RCC 7860 (cell line): Measurements from ENCODE around the gene APOBEC3H.
A peak's percentile ranks its signal among the peaks of the same experiment; 100 is the strongest.

Experiments used
- DNase-seq: peaks from one replicate; pipeline ENCODE4 v3.0.0-alpha.2; 2015; ENCODE audit warnings: low spot score
- FAIRE-seq: peaks from 2 replicates; lab custom pipeline; 2012; peaks lifted over from hg19 to GRCh38; lab: Jason Lieb, UNC

Gene APOBEC3H

DNA sequence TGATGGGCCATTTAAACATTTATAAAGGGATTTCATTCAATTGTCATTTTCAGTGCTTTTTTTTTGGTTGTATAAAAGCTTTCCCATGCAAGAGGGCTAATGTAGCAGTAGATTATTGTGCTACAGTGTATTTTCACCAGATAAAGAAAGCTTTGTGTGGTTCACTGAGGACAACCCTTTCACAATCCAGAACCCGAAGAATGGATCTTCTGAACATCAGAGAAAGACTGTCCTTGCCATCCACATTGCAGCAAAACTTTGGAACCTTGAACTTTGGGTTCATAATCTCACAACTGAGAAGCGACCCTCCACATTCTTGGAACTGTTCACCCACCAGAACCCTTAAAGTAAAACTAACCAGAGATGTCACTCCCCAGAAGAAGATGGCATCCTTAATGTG, 9.3 kb downstream of the APOBEC3H start:
- no peak for DNase-seq
- FAIRE-seq = no peak

DNA sequence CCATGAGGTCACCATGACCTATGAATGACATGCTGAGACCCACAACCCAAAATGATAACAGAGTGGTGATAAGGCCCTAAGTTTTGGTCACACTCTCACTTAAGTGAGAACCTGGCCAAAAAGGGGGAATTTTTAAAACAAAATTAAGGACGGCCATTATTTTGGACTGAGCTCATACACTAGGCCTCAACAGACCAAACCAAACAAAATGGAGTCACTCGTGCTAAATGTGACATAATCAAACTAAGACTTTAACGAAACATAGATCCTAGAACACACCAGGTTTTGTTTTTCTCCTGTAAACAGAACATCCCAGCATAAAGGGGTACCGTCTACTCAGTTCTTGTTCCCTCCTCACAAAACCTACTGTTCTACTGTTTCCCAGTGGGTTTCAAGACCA, 11.4 kb downstream of the APOBEC3H start:
- DNase-seq (no peak), FAIRE-seq (no peak)

DNA sequence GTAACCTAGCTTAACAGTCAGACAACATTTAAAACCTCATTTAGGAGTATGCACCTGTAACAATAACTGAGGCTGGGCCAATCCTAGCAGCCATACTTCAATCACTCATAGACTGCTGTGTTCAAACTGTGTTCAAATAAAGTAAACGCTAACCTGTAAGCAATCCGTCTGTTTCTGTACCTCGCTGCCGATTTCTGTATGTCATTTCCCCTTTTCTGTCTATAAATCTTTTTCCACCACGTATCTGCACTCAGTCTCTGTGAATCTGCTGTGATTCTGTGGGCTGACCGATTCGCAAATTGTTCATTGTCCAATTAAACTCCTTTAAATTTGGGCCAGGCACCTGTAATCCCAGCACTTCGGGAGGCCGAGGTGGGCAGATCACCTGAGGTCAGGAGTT, 12.3 kb downstream of the APOBEC3H start:
- FAIRE-seq = no peak

DNA sequence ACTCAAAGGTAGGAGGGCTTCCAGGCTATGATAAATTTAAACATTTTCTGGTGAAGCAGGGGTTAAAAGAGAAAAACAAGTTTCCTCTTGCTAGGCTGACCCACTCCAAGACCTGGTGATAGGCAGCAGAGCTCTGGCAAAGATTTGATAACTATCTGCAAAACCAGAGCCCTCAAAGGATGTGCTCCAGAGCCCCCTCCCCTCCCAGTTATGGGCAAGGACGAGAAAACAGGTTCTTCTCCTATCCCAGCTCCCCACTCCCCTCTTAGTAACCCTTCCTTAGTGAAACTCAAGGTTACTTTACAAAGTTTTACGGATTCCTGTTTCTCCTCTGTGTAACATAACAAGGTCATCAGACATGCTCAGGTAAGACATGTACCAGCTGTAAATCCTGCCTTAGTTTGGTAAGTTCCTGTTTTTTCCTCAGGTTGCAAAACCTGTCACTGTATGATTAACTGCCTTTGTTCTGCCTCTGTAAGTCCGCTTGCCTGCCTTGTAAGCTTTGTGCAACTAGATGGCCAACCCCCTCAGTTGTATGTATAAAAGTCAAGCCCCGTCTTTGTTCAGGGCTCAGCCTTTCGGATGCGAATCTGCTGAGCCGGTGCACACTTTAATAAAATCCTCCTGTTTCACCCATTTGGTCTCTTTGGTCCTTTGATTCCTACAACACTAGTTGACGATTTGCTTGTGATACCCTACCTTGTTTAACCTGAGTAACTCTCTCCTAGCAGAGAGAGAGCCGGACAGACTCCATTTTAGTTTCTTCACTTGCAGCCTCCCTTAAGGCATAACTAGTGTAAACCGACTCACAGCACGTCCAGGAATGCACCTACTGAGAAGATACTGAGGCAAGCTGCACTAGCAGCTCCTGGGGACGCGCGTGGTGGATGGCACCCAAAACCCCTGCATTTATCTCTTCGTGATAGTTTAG, 13.9 kb downstream of the APOBEC3H start:
- DNase-seq (no peak), FAIRE-seq (no peak)

More for the DNA sequence above, 12.3 kb downstream of the APOBEC3H start:
- DNase-seq = no peak

DNA sequence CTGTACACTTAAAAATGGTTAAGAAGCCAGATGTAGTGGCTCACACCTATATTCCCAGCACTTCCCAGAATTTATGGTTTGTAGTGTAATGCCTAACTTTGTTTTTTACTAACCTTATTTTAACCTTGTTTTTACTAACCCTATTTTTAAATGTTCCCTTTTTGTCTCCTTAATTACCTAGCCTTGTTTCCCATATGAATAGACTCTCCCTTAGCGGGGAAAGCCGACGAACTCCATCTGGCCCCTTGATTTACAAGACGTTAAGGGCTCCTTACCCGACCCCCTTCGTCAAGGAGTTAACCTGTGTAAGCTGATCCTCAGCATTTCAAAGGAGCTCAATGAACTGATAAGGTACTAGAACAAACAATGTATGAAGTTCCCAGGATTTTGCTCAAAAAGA, 17.1 kb downstream of the APOBEC3H start:
- FAIRE-seq = no peak
- DNase-seq = no peak

DNA sequence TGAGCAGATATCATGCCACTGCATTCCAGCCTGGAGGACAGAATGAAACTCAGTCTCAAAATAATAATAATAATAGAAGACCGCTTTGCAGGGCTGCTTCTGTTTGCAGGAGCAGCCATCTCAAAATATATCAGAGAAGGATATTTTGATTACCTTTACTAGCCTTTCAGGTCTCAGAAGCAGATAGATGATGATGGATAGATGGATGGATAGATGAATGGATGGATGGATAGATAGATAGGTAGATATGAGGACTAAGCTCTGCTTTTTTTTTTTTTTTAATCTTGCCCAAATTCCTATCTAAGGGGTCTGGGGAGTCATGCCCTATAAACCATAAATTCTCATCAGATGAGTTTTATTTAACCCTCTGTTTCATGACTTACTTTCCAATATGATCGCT, 18.5 kb downstream of the APOBEC3H start:
- no peak for FAIRE-seq

DNA sequence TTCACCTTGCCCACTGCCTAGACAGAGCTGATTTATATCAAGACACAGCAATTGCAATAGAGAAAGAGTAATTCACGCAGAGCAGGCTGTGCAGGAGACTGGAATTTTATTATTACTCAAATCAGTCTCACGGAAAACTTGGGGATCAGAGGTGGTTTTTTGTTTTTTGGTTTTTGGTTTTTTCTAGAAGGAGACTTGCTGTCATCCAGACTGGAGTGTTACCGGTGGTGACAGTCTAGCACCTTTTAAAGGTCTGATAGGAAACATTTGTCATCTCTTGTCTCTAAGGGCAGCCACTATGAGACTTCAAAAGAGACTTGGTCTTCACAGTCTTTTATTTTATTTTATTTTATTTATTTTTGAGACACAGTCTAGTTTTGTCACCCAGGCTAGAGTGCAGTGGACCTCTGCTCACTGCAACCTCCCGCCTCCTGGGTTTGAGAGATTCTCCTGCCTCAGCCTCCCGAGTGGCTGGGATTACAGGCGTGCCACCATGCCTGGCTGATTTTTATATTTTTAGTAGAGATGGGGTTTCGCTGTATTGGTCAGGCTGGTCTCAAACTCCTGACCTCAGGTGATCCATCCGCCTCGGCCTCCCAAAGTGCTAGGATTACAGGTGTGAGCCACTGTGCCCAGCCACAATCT, 19.1 kb downstream of the APOBEC3H start:
- no peak for DNase-seq
- FAIRE-seq = no peak

More for the DNA sequence above, 18.5 kb downstream of the APOBEC3H start:
- no peak for DNase-seq

DNA sequence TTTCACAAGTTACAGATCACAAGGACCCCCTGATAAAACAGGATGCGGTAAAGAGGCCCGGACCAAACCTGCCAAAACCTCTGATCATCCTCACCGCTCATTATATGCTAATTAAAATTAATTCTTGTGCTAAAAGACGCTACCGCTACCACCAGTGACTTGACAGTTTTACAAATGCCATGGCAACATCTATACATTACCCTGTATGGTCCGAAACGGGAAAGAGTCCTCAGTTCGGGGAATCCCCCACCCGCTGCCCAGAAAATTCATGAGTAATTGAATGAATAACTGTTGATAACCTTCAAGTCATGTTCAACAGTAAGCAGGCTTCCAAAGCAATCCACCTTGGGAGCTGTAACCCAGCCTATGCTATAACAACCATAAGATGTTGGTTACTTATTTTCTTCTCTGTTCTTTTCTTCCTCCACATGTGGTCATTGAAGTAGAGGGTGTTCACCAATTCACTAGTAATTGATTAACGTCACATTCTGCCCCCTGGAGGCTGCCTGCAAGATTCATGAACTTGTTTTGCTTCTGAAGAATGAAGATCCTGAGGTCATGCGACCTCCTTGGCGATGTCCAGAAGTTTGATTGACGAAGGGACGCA, 20.6 kb downstream of the APOBEC3H start:
- FAIRE-seq (peak; percentile 27), DNase-seq (peak; percentile 23)

DNA sequence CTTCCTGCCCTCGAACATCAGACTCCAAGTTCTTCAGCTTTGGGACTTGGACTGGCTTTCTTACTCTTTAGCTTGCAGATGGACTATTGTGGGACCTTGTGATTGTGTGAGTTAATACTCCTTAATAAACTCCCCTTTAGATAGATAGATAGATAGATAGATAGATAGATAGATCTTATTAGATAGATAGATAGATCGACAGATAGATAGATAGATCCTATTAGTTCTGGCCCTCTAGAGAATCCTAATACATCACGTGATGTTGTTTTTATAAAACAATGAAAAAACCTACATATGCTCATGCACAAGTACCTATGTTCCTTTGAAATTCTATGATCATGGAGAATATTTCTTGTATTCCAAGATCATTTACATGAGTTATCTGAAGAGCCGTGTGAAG, 23.9 kb downstream of the APOBEC3H start:
- DNase-seq (no peak), FAIRE-seq (no peak)

DNA sequence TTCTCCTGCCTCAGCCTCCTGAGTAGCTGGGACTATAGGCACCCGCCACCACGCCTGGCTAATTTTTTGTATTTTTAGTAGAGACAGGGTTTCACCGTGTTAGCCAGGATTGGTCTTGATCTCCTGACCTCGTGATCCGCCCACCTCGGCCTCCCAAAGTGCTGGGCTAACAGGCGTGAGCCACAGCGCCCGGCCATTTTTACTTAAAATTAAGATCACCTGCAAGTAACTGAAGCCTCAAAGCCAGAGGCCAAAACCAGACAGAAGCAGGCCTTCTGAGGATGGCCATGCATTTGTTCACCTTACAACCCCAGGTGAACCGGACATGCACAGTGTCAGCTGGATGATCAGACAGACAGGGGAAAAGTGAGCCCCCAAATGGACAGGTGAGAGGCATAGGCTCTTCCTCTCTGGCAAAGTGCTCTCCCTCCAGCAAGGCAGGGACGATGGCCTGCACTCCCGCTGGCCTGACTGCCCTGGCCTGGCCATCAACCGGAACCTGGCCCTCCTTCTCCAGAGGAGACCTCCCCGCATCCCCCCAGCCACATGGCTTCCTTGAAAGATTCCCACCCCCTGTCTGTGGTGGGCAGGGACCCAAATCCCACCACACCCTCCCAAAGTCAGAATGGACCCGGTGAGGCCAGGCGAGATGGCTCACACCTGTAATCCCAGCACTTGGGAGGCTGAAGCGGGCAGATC, 25.9 kb downstream of the APOBEC3H start:
- FAIRE-seq = no peak
- no peak for DNase-seq

DNA sequence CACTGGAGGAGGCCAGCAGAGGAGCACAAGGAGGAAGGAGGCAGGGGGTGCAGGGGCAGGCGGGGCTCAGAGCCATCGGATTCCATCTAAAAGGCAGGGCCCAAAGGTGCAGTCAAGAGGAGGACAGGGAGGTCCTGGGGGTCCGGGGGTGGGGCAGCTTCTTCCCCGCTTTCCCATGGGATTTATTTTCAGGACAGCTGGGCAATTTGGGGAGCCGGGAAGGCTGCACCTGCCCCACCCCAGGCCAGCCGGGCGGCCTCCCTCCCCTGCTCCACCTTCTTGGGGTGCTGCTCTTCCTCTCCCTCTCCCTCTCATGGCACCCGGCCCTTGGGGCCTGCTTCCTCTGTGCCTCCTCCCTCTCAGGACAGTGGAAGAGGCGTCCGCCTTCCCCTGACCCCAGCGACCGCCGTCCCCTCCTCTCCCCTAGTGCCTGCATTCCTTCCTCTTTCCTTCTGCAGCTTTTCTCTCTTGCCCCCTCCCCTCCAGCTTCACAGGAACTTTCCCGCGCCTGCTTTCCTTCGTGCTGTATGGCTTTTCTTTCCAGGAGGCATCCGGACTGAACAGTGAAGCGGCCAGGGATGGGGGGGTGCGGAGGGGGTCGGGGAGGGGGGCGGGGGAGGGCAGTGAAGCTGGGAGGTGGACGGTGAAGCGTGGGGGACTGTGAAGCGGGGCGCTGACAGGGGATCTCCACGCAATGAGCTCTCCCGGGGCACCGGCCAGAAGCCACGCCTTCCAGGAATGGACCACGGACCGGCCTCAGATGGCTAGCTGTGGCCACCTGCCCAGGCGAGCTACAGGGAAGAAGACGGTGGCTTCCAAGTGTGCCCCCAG, 26.9 kb downstream of the APOBEC3H start:
- FAIRE-seq = no peak
- no peak for DNase-seq

DNA sequence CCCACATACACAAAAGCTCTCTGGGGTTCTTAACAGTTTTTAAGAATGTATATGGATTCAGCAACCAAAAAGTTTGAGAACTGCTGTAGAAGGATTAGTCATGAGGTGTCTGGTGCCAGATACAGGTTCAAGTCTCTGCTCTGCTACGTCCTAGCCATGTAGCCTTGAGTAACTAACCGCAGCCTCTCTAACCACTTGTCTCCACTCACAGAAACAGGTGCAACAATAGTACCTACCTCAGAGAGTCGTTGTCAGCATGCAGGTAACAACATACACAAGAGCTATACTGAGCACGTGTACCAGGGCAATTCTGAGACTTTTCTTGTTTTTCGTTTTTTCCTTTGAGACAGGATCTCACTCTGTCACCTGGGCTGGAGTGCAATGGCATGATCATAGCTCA, 28.6 kb downstream of the APOBEC3H start:
- DNase-seq = no peak
- no peak for FAIRE-seq

DNA sequence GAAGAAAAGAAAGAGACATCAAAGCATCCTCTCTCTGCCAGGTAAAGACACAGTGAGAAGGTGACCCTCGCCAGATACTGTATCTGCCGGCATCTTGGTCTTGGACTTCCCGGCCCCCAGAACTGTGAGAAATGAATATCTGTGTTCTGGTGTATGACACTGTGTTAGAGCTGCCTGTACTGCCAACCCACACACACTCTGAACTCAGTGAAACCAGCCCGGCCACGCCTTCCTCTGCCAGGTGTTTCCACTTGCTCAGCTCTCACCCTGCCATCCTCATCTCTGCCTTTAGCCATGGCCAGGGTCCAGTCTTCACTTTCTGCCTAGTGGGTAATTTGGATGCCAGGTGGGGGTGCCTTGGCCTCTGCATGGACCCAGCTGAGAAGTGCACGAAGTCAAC, 31.5 kb downstream of the APOBEC3H start:
- FAIRE-seq (no peak), DNase-seq (no peak)

DNA sequence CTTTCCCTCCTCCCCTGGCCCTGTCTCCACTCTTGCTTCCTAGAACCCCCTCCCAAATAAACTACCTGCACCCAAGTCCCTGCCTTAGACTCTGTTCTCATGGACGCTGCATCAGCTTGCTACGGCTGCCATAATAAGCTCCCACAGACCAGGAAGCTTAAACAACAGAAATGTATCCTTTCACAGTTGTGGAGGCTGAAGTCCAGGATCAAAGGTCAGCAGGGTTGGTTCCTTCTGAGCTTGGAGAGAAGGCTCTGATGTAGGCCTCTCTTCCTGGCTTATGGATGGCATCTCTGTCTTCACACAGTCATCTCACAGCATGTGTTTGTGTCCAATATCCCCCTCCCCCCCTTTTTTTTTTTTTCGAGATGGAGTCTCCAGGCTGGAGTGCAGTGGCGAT, 32.0 kb downstream of the APOBEC3H start:
- DNase-seq = no peak
- no peak for FAIRE-seq

DNA sequence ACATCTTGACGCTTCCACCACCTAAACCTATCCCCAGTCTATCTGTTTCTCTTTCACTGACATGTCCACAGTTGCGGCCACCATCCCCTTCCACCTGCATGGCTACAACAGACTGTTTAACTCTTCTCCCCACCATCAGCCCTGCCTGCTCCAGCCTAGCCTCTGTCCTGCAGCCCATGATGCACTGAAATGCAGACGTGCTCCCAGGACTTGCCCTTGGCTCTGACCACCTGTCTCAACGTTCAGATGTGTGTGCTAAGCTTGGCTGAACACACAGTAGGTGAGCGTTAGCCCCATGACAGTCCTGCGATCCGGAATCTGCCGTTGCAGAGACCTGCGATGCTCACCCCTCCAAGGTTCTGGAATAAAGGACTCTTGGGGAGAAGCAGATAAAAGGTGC, 32.7 kb downstream of the APOBEC3H start:
- FAIRE-seq (no peak), DNase-seq (no peak)

DNA sequence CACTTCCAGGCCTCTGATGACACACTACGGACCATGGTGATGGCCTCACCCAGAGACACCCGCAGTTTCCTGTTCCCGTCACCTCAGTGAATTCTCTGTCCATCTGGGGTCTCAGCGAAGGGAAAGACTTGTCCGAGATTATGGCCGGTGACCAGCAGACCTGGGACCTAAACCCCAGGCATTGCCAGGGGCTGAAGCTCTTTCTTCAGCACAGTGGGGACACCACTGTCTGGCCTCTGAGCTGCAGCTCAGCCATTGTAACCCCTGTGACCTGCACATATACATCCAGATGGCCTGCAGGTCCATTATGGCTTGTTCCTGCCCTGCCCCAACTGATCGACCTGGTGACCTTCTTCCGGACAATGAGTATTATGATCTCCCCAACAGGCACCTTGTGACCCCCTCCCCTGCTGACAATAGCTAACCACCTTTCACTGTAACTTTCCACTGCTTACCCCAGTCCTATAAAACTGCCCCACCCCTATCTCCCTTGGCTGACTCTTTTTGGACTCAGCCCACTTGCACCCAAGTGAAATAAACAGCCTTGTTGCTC, 33.2 kb downstream of the APOBEC3H start:
- FAIRE-seq (no peak), DNase-seq (no peak)

DNA sequence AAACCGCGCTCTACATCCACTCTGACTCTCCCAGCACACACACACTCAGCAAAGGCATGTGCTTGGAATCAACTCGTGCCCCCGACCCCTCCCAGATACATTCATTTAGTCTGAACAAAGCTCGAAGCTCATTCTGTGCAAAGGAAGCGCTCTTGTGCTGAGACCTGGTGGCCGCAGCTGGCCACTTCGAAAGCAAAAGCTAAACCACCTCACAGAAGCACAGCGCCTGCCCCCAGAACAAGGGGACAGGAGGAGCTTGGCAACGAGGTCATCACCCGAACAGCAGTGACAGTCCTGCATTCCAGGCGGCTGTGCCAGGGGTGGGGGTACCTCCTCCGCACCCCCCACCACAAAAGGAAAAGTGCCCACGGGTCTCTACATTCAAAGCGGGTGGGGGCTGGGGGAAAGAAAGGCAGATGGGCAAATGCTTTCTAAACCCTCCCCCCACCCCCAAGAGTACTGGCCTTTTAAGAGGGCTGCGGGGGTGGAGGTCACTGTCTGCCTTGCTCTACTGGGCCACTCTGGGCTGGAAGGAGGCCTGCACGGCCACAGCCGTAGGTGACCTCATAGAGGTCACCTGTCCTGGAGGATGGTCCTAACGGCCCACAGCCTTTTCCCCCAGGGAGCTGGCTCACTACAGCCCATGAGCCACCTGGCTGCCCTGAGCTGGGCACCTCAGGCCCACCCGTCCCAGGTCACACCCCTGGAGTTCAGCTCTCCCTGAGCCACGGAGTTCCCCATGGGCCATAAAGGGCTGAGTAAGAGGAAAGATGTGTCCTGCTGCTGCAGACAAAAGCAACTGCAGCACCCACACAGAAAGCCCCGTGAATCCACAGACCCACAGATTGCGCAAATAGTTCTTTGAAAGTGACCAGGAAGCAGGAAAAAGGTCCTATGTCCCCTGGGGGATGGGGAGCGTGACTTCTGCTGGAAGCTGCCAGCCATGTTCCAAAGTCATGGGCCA, 34.1 kb downstream of the APOBEC3H start:
- FAIRE-seq = no peak
- no peak for DNase-seq

DNA sequence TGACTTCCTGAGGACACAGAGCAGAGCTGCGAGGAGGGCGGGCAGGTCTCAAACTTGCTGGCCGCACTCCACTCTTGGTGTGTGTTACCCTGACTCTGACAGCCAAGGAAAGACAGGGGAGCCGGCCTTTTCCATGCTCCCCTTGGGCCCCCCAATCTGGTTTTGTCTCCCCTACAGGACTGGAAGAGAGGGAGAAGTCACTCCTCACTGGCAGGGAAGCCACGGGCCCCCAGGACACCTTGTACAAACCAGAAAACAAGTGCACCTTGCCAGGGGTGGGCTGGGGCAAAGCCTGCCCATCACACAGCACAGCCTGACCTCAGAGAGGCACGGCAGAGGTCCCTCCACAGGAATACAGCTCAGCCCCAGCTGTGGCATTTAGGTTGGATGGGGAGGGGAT, 35.2 kb downstream of the APOBEC3H start:
- FAIRE-seq (no peak), DNase-seq (no peak)
